Transverse colon (tissue), 4 donors: ENCODE results near the gene BBS1.

Experiments used
- POLR2A ChIP-seq: fragments of 450-650 bp; IDR thresholded peaks from one replicate; pipeline ENCODE4 v1.6.1; 2016; ENCODE audit warnings: antibody characterized with exemption, mild to moderate bottlenecking, moderate library complexity
- POLR2AphosphoS5 ChIP-seq, 3 donors: sonication (generic); formaldehyde crosslinking; IDR thresholded peaks; one replicate each; pipeline ENCODE4 v1.6.1; 2016; ENCODE audit warnings: antibody characterized with exemption in 3 of 3
- TF ChIP-seq, protein P1 (sequence below), 5 experiments: fragments of 200-600 bp in 3 of 5; fragments of 450-650 bp in 2 of 5; sonication (generic) in 3 of 5; IDR thresholded peaks; 1 replicate in 2 of 5; 2 replicates in 3 of 5; pipeline ENCODE4 v1.5.1; 2016 to 2017; ENCODE audit warnings: antibody characterized with exemption in 5 of 5, inconsistent platforms in 3 of 5, mild to moderate bottlenecking in 2 of 5, moderate library complexity in 1 of 5

DNA sequence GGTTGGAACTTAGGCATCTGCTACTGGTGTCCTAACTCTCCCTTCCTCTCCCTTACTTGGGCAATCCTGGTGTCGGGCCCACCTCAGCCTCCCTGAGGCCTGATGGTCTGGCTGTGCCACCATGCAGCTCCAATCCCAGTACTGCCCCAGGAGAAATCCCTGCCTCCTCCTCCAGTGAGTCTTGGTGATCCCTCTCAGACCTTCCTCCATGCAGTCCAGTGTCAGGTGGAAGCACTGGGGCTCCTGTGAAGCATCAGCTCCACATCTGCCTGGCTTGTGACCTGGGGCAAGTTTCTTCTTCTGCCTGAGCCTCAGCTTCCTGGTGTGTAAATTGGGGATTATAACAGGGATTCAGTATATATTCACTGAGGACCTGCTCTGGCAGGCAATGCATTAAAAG is 45.5 kb upstream of the BBS1 start:
- TF ChIP-seq, protein P1, sequence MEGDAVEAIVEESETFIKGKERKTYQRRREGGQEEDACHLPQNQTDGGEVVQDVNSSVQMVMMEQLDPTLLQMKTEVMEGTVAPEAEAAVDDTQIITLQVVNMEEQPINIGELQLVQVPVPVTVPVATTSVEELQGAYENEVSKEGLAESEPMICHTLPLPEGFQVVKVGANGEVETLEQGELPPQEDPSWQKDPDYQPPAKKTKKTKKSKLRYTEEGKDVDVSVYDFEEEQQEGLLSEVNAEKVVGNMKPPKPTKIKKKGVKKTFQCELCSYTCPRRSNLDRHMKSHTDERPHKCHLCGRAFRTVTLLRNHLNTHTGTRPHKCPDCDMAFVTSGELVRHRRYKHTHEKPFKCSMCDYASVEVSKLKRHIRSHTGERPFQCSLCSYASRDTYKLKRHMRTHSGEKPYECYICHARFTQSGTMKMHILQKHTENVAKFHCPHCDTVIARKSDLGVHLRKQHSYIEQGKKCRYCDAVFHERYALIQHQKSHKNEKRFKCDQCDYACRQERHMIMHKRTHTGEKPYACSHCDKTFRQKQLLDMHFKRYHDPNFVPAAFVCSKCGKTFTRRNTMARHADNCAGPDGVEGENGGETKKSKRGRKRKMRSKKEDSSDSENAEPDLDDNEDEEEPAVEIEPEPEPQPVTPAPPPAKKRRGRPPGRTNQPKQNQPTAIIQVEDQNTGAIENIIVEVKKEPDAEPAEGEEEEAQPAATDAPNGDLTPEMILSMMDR (IDR thresholded peaks at IDR 0.05), result no peak
- TF ChIP-seq POLR2A (no peak), POLR2AphosphoS5 (IDR thresholded peaks at IDR 0.05) (no peak)
